Right atrium auricular region (tissue), 2 donors: ENCODE measurements around the gene GCFC2. TPM values are rescaled to one million over a fixed set of nuclear protein-coding genes. Genes with fewer than 3 reads are reported as not detected.

ENCODE experiments used
- DNase-seq: peaks from one replicate; pipeline ENCODE4 v3.0.0-alpha.2; 2019; ENCODE audit warnings: low spot score
- H3K27ac ChIP-seq, 2 donors: fragments of 200-600 bp; sonication (generic); 1 replicate in 1 of 2; 2 replicates in 1 of 2; pipeline ENCODE4 v1.5.1; 2016 to 2019
- H3K27me3 ChIP-seq, 2 donors: fragments of 200-600 bp; sonication (generic); one replicate each; pipeline versions ENCODE4 v1.5.1 to v1.6.0; 2017 to 2019
- H3K36me3 ChIP-seq: fragments of 200-600 bp; sonication (generic); one replicate; pipeline ENCODE4 v1.5.1; 2016
- H3K4me1 ChIP-seq, 2 donors: fragments of 200-600 bp; sonication (generic); one replicate each; pipeline versions ENCODE4 v1.5.1 to v1.6.0; 2017 to 2019
- H3K4me3 ChIP-seq, 2 donors: fragments of 200-600 bp; sonication (generic); 1 replicate in 1 of 2; 2 replicates in 1 of 2; pipeline ENCODE4 v1.5.1; 2017 to 2019; ENCODE audit warnings: mild to moderate bottlenecking in 1 of 2, moderate library complexity in 1 of 2
- H3K9me3 ChIP-seq, 2 donors: fragments of 200-600 bp; sonication (generic); one replicate each; pipeline ENCODE4 v1.5.1; 2019
- CTCF ChIP-seq, 2 donors: fragments of 200-600 bp; sonication (generic); IDR thresholded peaks; one replicate each; pipeline ENCODE4 v1.5.1; 2019; ENCODE audit warnings: antibody characterized with exemption in 2 of 2
- total RNA-seq, 2 donors: library from RNA; depleted of rRNA; stranded (reverse); fragments of >200 nt; gene quantifications; one replicate each; pipeline ENCODE4 v1.1.0, GENCODE V29; 2016

Gene GCFC2
- total RNA-seq, 2 donors from 2014 or later: 12.7 to 13.1 TPM

GRCh38 chr2:75657798-75658197, 52.9 kb downstream of the GCFC2 start:
- Histone ChIP-seq H3K36me3 (peaks cover 68% of the 10 kb centered on the region), H3K4me3 (no peak overlapping the region), H3K27me3 (no peaks in the 10 kb centered on the region), H3K9me3 (peaks cover 0 to 10% of the 10 kb centered on the region in 2 donors), H3K27ac (no peak overlapping the region), H3K4me1 (no peaks in the 10 kb centered on the region)
- TF ChIP-seq CTCF (IDR thresholded peaks at IDR 0.05): no peak
- DNase-seq: no peak

GRCh38 chr2:75656563-75656962, 54.2 kb downstream of the GCFC2 start:
- peaks cover 69% of the 10 kb centered on the region for H3K36me3 ChIP-seq
- no peak for TF ChIP-seq CTCF (IDR thresholded peaks at IDR 0.05)
- H3K27me3 ChIP-seq: no peaks in the 10 kb centered on the region
- peaks cover 0 to 10% of the 10 kb centered on the region in 2 donors for H3K9me3 ChIP-seq
- H3K27ac ChIP-seq: no peak overlapping the region
- no peak for DNase-seq
- no peaks in the 10 kb centered on the region for H3K4me1 ChIP-seq
- no peak overlapping the region for H3K4me3 ChIP-seq

- no peak for TF ChIP-seq CTCF (IDR thresholded peaks at IDR 0.05)
- Histone ChIP-seq H3K4me1 (no peaks in the 10 kb centered on the region), H3K4me3 (no peak overlapping the region), H3K27ac (no peak overlapping the region), H3K9me3 (peaks cover 0 to 10% of the 10 kb centered on the region in 2 donors), H3K36me3 (peaks cover 69% of the 10 kb centered on the region), H3K27me3 (no peaks in the 10 kb centered on the region)
- DNase-seq: no peak
Measured at GRCh38 chr2:75655861-75656260, 54.9 kb downstream of the GCFC2 start.

- no peak for TF ChIP-seq CTCF (IDR thresholded peaks at IDR 0.05)
- Histone ChIP-seq H3K36me3 (peaks cover 60% of the 10 kb centered on the region), H3K9me3 (peaks cover 0 to 10% of the 10 kb centered on the region in 2 donors), H3K27ac (no peak overlapping the region), H3K27me3 (no peaks in the 10 kb centered on the region), H3K4me3 (no peak overlapping the region), H3K4me1 (peaks cover 0 to under 1% of the 10 kb centered on the region in 2 donors)
- no peak for DNase-seq
Measured at GRCh38 chr2:75654012-75654411, 56.7 kb downstream of the GCFC2 start.

GRCh38 chr2:75647771-75648170, 62.9 kb downstream of the GCFC2 start:
- peaks cover 0 to 15% of the 10 kb centered on the region in 2 donors for H3K4me1 ChIP-seq
- H3K36me3 ChIP-seq: peaks cover 18% of the 10 kb centered on the region
- no peaks in the 10 kb centered on the region for H3K27me3 ChIP-seq
- DNase-seq: no peak
- TF ChIP-seq CTCF (IDR thresholded peaks at IDR 0.05): no peak
- no peak overlapping the region for H3K27ac ChIP-seq
- H3K9me3 ChIP-seq: no peaks in the 10 kb centered on the region
- H3K4me3 ChIP-seq: no peak overlapping the region
